Stimulated activated naive CD8-positive, alpha-beta T cell treated with anti-CD3 and anti-CD28 coated beads, Interleukin-15, Interleukin-2, amounts not matched to agents 100 ng/mL and 50 ng/mL, for 24 hours (primary cell): ENCODE results near the gene CLIC3.

Source experiments
- H3K27ac Mint-ChIP-seq: one replicate; pipeline ENCODE4 v1.8.0; 2021; ENCODE audit warnings: mild to moderate bottlenecking, mixed read lengths
- H3K27me3 Mint-ChIP-seq: one replicate; pipeline ENCODE4 v1.8.0; 2021; ENCODE audit warnings: mixed read lengths
- H3K36me3 Mint-ChIP-seq: one replicate; pipeline ENCODE4 v1.8.0; 2021; ENCODE audit warnings: low read depth, mixed read lengths
- H3K4me1 Mint-ChIP-seq: one replicate; pipeline ENCODE4 v1.8.0; 2021; ENCODE audit warnings: low read depth, mixed read lengths
- H3K4me3 Mint-ChIP-seq: one replicate; pipeline ENCODE4 v1.8.0; 2021; ENCODE audit warnings: mild to moderate bottlenecking, mixed read lengths
- H3K9me3 Mint-ChIP-seq: one replicate; pipeline ENCODE4 v1.8.0; 2021; ENCODE audit warnings: mixed read lengths

CLIC3 gene

DNA sequence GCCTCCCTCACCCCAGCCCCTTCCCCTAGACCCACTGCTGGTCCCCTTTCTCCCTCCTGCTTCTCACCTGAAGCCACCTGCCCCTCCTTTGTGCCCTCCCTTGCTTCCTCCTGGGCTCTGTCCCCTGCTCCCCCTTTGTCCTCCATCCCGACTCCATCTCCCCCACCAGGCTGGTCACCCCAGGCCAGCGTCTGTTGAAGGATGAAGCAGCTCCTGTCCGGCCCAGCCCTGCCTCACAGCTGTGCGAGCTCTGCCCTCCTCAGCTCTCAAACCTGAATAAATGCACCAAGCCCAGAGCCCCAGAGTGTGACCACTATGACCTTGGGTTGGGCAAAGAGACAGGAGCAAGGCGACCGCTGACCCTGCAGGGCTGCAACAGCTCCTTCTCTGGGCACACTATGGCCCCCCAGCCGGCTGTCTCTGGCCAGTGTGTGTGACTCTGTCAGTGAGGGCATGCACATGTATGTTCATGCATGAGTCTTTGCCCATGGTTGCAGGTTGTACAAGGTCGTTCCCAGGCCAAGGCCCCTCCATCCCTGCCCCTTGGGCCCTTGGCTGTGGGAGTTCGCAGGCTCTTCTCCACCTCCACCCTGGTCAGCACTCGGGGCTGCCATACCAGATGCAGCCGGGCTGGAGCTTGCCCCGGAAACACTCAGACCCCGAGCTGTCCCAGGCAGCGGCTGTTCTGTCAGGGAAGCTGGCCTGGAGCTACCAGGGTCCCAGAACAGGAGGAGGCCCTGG is 41.0 kb downstream of the CLIC3 start:
- no peak overlapping the region for H3K27ac Mint-ChIP-seq

GRCh38 chr9:136954270-136955083 is 41.9 kb downstream of the CLIC3 start:
- no peak overlapping the region for H3K27ac Mint-ChIP-seq
- H3K4me1 Mint-ChIP-seq = peaks cover 3% of the 10 kb centered on the region
- no peaks in the 10 kb centered on the region for H3K36me3 Mint-ChIP-seq
- H3K27me3 Mint-ChIP-seq = no peaks in the 10 kb centered on the region
- no peak overlapping the region for H3K4me3 Mint-ChIP-seq
- H3K9me3 Mint-ChIP-seq = peaks cover 8% of the 10 kb centered on the region

More for the DNA sequence above, 41.0 kb downstream of the CLIC3 start:
- Mint-ChIP-seq H3K4me3 (no peak overlapping the region), H3K4me1 (peaks cover 5% of the 10 kb centered on the region), H3K9me3 (peaks cover 8% of the 10 kb centered on the region), H3K27me3 (no peaks in the 10 kb centered on the region), H3K36me3 (no peaks in the 10 kb centered on the region)

GRCh38 chr9:136953771-136954269 is 42.5 kb downstream of the CLIC3 start:
- Mint-ChIP-seq H3K9me3 (peaks cover 8% of the 10 kb centered on the region), H3K4me1 (peaks cover 3% of the 10 kb centered on the region), H3K27me3 (no peaks in the 10 kb centered on the region), H3K36me3 (no peaks in the 10 kb centered on the region), H3K27ac (no peak overlapping the region), H3K4me3 (no peak overlapping the region)

GRCh38 chr9:136952876-136953770 is 43.2 kb downstream of the CLIC3 start:
- Mint-ChIP-seq H3K4me1 (peaks cover 3% of the 10 kb centered on the region), H3K4me3 (no peak overlapping the region), H3K9me3 (peaks cover 8% of the 10 kb centered on the region), H3K27ac (no peak overlapping the region), H3K27me3 (no peaks in the 10 kb centered on the region), H3K36me3 (no peaks in the 10 kb centered on the region)

DNA sequence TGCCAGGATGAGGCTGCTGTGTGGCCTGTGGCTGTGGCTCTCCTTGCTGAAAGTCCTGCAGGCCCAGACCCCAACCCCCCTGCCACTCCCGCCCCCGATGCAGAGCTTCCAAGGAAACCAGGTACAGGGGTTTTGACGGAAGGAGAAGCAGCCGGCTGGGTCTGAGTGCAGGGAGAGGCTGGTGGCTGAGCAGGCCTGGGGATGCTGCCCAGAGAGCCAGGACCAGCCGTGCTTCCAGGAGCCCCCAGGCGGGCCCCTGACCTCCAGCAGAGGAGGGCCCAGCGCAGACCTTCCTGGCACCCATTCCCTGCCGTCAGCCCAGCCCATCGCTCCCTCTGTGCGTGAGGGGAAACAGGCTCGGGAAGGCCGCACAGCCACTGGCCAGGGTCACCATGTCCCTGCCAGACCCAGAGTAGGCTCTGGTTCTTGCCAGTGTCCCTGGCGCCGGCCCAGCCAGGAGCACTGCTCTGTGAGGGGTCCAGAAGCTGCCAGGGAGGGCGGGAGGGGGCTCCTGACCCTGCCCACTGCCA is 44.0 kb downstream of the CLIC3 start:
- Mint-ChIP-seq H3K27me3 (no peaks in the 10 kb centered on the region), H3K4me3 (no peak overlapping the region), H3K27ac (no peak overlapping the region), H3K36me3 (no peaks in the 10 kb centered on the region), H3K4me1 (peaks cover 3% of the 10 kb centered on the region), H3K9me3 (peaks cover 8% of the 10 kb centered on the region)

DNA sequence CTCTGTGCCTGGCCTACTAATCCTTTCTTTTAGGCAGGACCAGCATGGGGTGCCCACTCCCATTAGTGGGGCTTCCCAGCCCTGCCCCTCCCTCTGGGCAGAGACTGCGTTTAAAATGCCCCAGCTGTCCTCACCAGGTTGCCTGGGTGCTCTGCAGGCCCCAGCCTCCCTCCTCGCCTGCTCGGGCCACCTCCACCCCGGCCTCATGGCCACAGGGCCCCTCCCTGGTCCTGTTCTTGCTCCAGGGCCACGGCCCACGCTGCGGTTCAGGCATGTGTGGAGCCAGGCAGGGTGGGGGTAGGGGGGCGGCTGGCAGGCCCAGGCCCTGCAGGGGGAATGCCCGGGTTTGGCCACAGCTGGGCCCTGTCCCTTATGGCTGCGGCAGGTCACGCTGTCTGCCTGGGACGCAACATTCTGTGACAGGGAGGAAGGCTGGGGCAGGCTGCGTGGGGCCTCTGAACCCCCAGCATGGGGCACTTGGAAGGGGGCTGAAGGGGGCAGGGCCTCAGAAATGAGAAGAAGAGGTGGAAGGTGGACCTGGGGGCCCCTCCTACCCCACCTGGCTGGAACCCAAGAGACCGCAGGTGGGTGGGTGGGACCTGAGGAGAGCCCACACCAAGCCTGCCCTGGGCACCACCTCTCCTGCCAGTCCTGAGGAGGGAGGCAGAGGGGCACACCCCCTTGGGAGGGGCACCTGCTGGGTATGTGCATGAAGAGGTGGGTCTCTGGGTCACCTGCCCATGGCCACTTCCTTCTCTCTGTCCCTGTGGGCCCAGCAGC is 44.6 kb downstream of the CLIC3 start, which contains the start of gene LCN12:
TSS of gene LCN12 (plus strand) at position 733 of the 780 bp plus-strand sequence. CDS start 55 bp downstream, outside the sequence.
- peaks cover 3% of the 10 kb centered on the region for H3K4me1 Mint-ChIP-seq
- H3K27me3 Mint-ChIP-seq = no peaks in the 10 kb centered on the region
- no peak within 1 kb of the TSS for H3K27ac Mint-ChIP-seq
- no peak within 1 kb of the TSS for H3K4me3 Mint-ChIP-seq
- no peaks in the 10 kb centered on the region for H3K36me3 Mint-ChIP-seq
- peaks cover 7% of the 10 kb centered on the region for H3K9me3 Mint-ChIP-seq

DNA sequence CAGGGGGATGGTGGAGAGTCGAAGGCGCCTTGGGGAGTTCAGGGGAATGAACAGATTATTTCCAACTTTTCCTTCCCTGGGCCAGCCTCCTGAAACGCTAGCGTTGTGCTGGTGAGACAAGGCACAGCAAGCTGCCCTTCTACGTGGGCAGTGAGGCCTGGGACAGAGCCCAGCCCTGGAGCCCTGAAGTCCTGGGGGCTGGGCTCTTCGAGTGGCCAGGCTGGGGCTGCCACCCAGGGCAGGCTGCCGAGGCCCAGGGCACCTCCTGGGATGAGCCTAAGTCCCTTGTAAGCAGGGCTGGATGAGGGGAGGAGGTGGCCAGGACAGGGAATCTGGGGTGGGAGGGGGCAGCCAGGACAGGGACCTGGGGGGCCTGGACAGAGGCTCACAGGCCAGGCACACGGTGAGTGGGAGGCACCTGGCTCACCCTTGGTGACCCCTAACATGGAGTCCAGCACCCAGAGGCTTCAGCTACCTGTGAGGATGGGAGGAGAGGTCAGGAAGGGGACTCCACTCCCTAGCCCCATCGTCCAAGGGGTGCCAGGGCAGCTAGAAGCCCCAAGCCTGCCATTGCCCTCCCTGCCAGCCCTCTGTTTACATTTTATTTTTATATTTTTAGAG is 45.6 kb downstream of the CLIC3 start:
- Mint-ChIP-seq H3K27ac (peak overlapping the region; percentile 79), H3K9me3 (no peaks in the 10 kb centered on the region), H3K27me3 (no peaks in the 10 kb centered on the region), H3K4me3 (peak overlapping the region; percentile 77), H3K36me3 (no peaks in the 10 kb centered on the region), H3K4me1 (peaks cover 3% of the 10 kb centered on the region)

DNA sequence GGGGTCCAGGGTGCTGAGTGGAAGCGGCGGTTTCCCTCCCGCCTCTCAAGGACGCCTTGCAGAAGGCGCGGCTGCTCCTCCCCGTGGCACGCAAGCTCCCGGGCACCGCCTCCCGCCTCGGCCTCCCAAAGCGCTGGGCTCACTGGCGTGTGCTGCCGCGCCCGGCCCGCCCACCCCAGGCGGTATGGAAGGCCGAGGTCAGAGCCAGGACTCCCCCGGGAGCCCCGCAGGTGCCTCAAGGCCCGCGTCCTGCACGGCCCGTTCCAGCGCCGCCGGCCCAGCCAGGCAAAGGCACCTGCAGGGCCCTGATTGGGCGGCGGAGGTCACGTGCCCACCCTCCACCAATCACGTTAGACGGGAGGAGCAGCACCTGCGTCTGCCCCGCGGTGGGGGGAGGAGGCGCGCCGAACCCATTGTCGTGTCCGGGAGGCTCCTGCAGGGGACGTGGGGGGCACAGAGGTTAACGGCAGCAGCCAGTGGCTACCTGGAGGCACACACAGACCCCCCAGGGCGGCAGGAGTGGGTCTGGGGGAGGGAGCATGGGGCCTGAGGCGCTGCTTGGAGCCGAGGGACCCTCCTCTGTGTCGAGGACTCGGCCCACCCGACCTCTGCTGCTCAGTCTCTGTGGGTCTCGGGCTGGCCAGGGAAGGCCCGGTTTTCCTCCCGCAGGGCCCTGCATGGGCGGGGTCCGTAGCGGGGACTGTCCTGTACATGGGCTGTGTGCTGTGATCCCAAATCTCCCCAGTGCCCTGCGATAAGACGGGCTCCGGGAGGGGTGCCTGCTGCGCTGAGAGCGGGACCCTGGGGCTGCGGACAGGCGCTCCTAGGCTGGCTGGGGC is 46.3 kb downstream of the CLIC3 start:
- peaks cover 3% of the 10 kb centered on the region for H3K4me1 Mint-ChIP-seq
- no peaks in the 10 kb centered on the region for H3K36me3 Mint-ChIP-seq
- H3K4me3 Mint-ChIP-seq = peak overlapping the region; percentile 80

GRCh38 chr9:136949239-136949816 is 47.0 kb downstream of the CLIC3 start:
- Mint-ChIP-seq H3K4me3 (peak overlapping the region; percentile 80), H3K27ac (peak overlapping the region; percentile 75), H3K36me3 (no peaks in the 10 kb centered on the region), H3K27me3 (no peaks in the 10 kb centered on the region), H3K4me1 (peaks cover 7% of the 10 kb centered on the region), H3K9me3 (no peaks in the 10 kb centered on the region)

More for the DNA sequence above, 46.3 kb downstream of the CLIC3 start:
- Mint-ChIP-seq H3K27me3 (no peaks in the 10 kb centered on the region), H3K9me3 (no peaks in the 10 kb centered on the region), H3K27ac (peak overlapping the region; percentile 79)

- Mint-ChIP-seq H3K27me3 (no peaks in the 10 kb centered on the region), H3K4me3 (peak overlapping the region; percentile 40), H3K27ac (no peak overlapping the region), H3K36me3 (no peaks in the 10 kb centered on the region), H3K4me1 (peaks cover 7% of the 10 kb centered on the region), H3K9me3 (no peaks in the 10 kb centered on the region)
Measured at GRCh38 chr9:136947955-136948510, 48.3 kb downstream of the CLIC3 start.

GRCh38 chr9:136947028-136947891 is 49.1 kb downstream of the CLIC3 start:
- Mint-ChIP-seq H3K4me3 (no peak overlapping the region), H3K27ac (no peak overlapping the region), H3K4me1 (peaks cover 13% of the 10 kb centered on the region), H3K9me3 (no peaks in the 10 kb centered on the region), H3K27me3 (no peaks in the 10 kb centered on the region), H3K36me3 (no peaks in the 10 kb centered on the region)
